ENCODE data around the gene REC8.

REC8 gene

DNA sequence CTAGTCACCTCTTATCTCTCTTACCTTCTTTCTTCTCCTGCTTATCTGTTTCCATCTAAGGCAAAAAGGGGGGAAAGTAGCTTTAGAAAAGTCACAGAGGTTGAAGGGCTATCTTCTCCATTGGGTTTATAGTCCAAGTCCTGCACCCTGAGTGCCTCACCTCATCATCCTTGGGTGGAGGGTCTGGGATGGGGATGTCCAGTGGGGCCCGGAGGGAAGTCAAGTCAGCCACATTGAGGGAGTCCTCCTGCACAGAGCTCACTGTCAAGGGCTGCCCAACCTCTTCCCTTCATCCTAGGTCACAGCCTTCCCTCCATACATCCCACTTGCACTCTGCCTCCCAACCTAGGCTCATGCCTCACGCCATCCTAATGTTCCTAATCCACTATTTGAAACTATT lies 26.7 kb upstream of the REC8 start:
- H3K9ac ChIP-seq (ENCODE audit: low read length) = peak overlapping the region; percentile 94
- H3K9me3 ChIP-seq (ENCODE audit: control insufficient read depth, low read length) = no peaks in the 10 kb centered on the region
- peak overlapping the region; percentile 7 for H4K91ac ChIP-seq (ENCODE audit: low read length)
- peak overlapping the region; percentile 30 for H2AK5ac ChIP-seq (ENCODE audit: low read length, severe bottlenecking)
- H2AFZ ChIP-seq (ENCODE audit: low read depth, low read length) = no peak overlapping the region
- H3K27ac ChIP-seq (ENCODE audit: low read length, poor library complexity, severe bottlenecking) = peak overlapping the region; percentile 81
- H3K27me3 ChIP-seq (ENCODE audit: control insufficient read depth in 1 of 2, insufficient read depth in 1 of 2, low read length in 2 of 2) = no peaks in the 10 kb centered on the region
- H3K79me1 ChIP-seq (replicated peaks; ENCODE audit: low read length, poor library complexity, severe bottlenecking) = peaks cover 23% of the 10 kb centered on the region
- H3K14ac ChIP-seq (ENCODE audit: low read length in 2 of 2) = no peak overlapping the region
- no peak overlapping the region for H2BK15ac ChIP-seq (ENCODE audit: low read depth, poor library complexity, severe bottlenecking)
- H4K8ac ChIP-seq (ENCODE audit: low read length) = no peak overlapping the region
- H2BK5ac ChIP-seq (ENCODE audit: low read depth, low read length, poor library complexity, severe bottlenecking) = no peak overlapping the region
- peak overlapping the region; percentile 76 for H3K4me2 ChIP-seq (ENCODE audit: low read length, poor library complexity, severe bottlenecking)
- WGBS = 93% methylated on average over 1 of the region's 2 CpGs
- peaks cover 19 to 37% of the 10 kb centered on the region in 2 experiments for H3K36me3 ChIP-seq (ENCODE audit: control insufficient read depth in 1 of 2, insufficient read depth in 2 of 2, low read depth in 1 of 2, low read length in 2 of 2)
- no peak overlapping the region for H2BK120ac ChIP-seq (ENCODE audit: low read depth, low read length)
- no peak overlapping the region for H3K23ac ChIP-seq (ENCODE audit: low read length in 2 of 2)
- no peak overlapping the region for H3K4ac ChIP-seq (ENCODE audit: low read depth in 1 of 2, low read length in 2 of 2)
- peak overlapping the region in 1 of 2 experiments; percentile 96 for H3K4me3 ChIP-seq (ENCODE audit: insufficient read depth in 1 of 2, low read depth in 1 of 2, low read length in 2 of 2)
- DNase-seq = no peak
- H2BK12ac ChIP-seq (ENCODE audit: low read length in 2 of 2) = peak overlapping the region in 1 of 2 experiments; percentile 25
- no peak overlapping the region for H3K18ac ChIP-seq (ENCODE audit: low read depth in 1 of 2, low read length in 2 of 2)
- H3K4me1 ChIP-seq (ENCODE audit: control insufficient read depth, insufficient read depth, low read depth, low read length) = peaks cover 18% of the 10 kb centered on the region

- peak overlapping the region in 1 of 2 experiments; percentile 44 for H2BK12ac ChIP-seq (ENCODE audit: low read length in 2 of 2)
- no peak overlapping the region for H2BK120ac ChIP-seq (ENCODE audit: low read depth, low read length)
- peaks cover 18% of the 10 kb centered on the region for H3K4me1 ChIP-seq (ENCODE audit: control insufficient read depth, insufficient read depth, low read depth, low read length)
- H3K18ac ChIP-seq (ENCODE audit: low read depth in 1 of 2, low read length in 2 of 2) = peak overlapping the region; percentile 41 to 87
- H3K79me1 ChIP-seq (replicated peaks; ENCODE audit: low read length, poor library complexity, severe bottlenecking) = peaks cover 29% of the 10 kb centered on the region
- WGBS = 40% methylated on average over 8 of the region's 9 CpGs
- no peak overlapping the region for H4K8ac ChIP-seq (ENCODE audit: low read length)
- peak overlapping the region; percentile 66 for H4K91ac ChIP-seq (ENCODE audit: low read length)
- peak overlapping the region; percentile 76 for H3K4me2 ChIP-seq (ENCODE audit: low read length, poor library complexity, severe bottlenecking)
- H3K4me3 ChIP-seq (ENCODE audit: insufficient read depth in 1 of 2, low read depth in 1 of 2, low read length in 2 of 2) = peak overlapping the region; percentile 67 to 96
- peak overlapping the region; percentile 94 for H3K9ac ChIP-seq (ENCODE audit: low read length)
- no peak overlapping the region for H2AK5ac ChIP-seq (ENCODE audit: low read length, severe bottlenecking)
- peak overlapping the region; percentile 55 for H2BK15ac ChIP-seq (ENCODE audit: low read depth, poor library complexity, severe bottlenecking)
- peak overlapping the region; percentile 81 for H3K27ac ChIP-seq (ENCODE audit: low read length, poor library complexity, severe bottlenecking)
- peak overlapping the region; percentile 2 to 19 for H3K4ac ChIP-seq (ENCODE audit: low read depth in 1 of 2, low read length in 2 of 2)
- no peaks in the 10 kb centered on the region for H3K27me3 ChIP-seq (ENCODE audit: control insufficient read depth in 1 of 2, insufficient read depth in 1 of 2, low read length in 2 of 2)
- peak overlapping the region; percentile 43 for H2AFZ ChIP-seq (ENCODE audit: low read depth, low read length)
- no peaks in the 10 kb centered on the region for H3K9me3 ChIP-seq (ENCODE audit: control insufficient read depth, low read length)
- H3K14ac ChIP-seq (ENCODE audit: low read length in 2 of 2) = peak overlapping the region in 1 of 2 experiments; percentile 87
- peak; percentile 92 for DNase-seq
- peaks cover 26 to 44% of the 10 kb centered on the region in 2 experiments for H3K36me3 ChIP-seq (ENCODE audit: control insufficient read depth in 1 of 2, insufficient read depth in 2 of 2, low read depth in 1 of 2, low read length in 2 of 2)
- H3K23ac ChIP-seq (ENCODE audit: low read length in 2 of 2) = no peak overlapping the region
- no peak overlapping the region for H2BK5ac ChIP-seq (ENCODE audit: low read depth, low read length, poor library complexity, severe bottlenecking)
These were observed 26.0 kb upstream of the REC8 start for GRCh38 chr14:24145690-24146452.

- H2BK12ac ChIP-seq (ENCODE audit: low read length in 2 of 2) = peak within 1 kb of the TSS; percentile 40 to 44
- WGBS = 1% methylated on average over 22 of the region's 25 CpGs
These were observed 25.4 kb upstream of the REC8 start, which contains the start of gene PSME2 for GRCh38 chr14:24146453-24146977. PSME2 (minus strand) TSS chr14:24146610; CDS start chr14:24146581, 29 bp downstream.

More at GRCh38 chr14:24146453-24146977, 25.4 kb upstream of the REC8 start, which contains the start of gene PSME2:
- no peaks in the 10 kb centered on the region for H3K27me3 ChIP-seq (ENCODE audit: control insufficient read depth in 1 of 2, insufficient read depth in 1 of 2, low read length in 2 of 2)
- peak within 1 kb of the TSS; percentile 43 for H2AFZ ChIP-seq (ENCODE audit: low read depth, low read length)
- H3K4me1 ChIP-seq (ENCODE audit: control insufficient read depth, insufficient read depth, low read depth, low read length) = peaks cover 18% of the 10 kb centered on the region
- H3K4me3 ChIP-seq (ENCODE audit: insufficient read depth in 1 of 2, low read depth in 1 of 2, low read length in 2 of 2) = peak within 1 kb of the TSS; percentile 92 to 96
- no peak within 1 kb of the TSS for H2BK5ac ChIP-seq (ENCODE audit: low read depth, low read length, poor library complexity, severe bottlenecking)
- H2AK5ac ChIP-seq (ENCODE audit: low read length, severe bottlenecking) = no peak within 1 kb of the TSS
- H4K91ac ChIP-seq (ENCODE audit: low read length) = peak within 1 kb of the TSS; percentile 66
- H3K79me1 ChIP-seq (replicated peaks; ENCODE audit: low read length, poor library complexity, severe bottlenecking) = peaks cover 35% of the 10 kb centered on the region
- H3K14ac ChIP-seq (ENCODE audit: low read length in 2 of 2) = peak within 1 kb of the TSS in 1 of 2 experiments; percentile 87
- H2BK120ac ChIP-seq (ENCODE audit: low read depth, low read length) = peak within 1 kb of the TSS; percentile 67
- H3K9ac ChIP-seq (ENCODE audit: low read length) = peak within 1 kb of the TSS; percentile 94
- peak within 1 kb of the TSS; percentile 81 for H3K27ac ChIP-seq (ENCODE audit: low read length, poor library complexity, severe bottlenecking)
- peak within 1 kb of the TSS; percentile 97 for H2BK15ac ChIP-seq (ENCODE audit: low read depth, poor library complexity, severe bottlenecking)
- H4K8ac ChIP-seq (ENCODE audit: low read length) = peak within 1 kb of the TSS; percentile 85
- H3K9me3 ChIP-seq (ENCODE audit: control insufficient read depth, low read length) = no peaks in the 10 kb centered on the region
- peaks cover 32 to 50% of the 10 kb centered on the region in 2 experiments for H3K36me3 ChIP-seq (ENCODE audit: control insufficient read depth in 1 of 2, insufficient read depth in 2 of 2, low read depth in 1 of 2, low read length in 2 of 2)
- peak within 1 kb of the TSS; percentile 87 to 88 for H3K18ac ChIP-seq (ENCODE audit: low read depth in 1 of 2, low read length in 2 of 2)
- peak within 1 kb of the TSS; percentile 96 for H3K4me2 ChIP-seq (ENCODE audit: low read length, poor library complexity, severe bottlenecking)
- peak within 1 kb of the TSS in 1 of 2 experiments; percentile 75 for H3K23ac ChIP-seq (ENCODE audit: low read length in 2 of 2)
- peak; percentile 99 for DNase-seq
- H3K4ac ChIP-seq (ENCODE audit: low read depth in 1 of 2, low read length in 2 of 2) = peak within 1 kb of the TSS; percentile 66 to 89

All from mesenchymal stem cell (in vitro differentiated cells and primary cell).